H7 (cell line): ENCODE data around the gene PARN. TPM values are rescaled to one million over a fixed set of nuclear protein-coding genes. Genes with fewer than 3 reads are reported as not detected.

Experiments
- DNase-seq: peaks from one replicate; pipeline ENCODE4 v3.0.0; 2012
- H3K27me3 ChIP-seq: 2 replicates; pipeline ENCODE4 v1.6.0; 2011; ENCODE audit warnings: mild to moderate bottlenecking, low read length; ENCODE audit not compliant: control insufficient read depth, insufficient read depth
- H3K36me3 ChIP-seq: replicated peaks from 2 replicates; pipeline ENCODE4 v1.5.1; 2011; ENCODE audit warnings: low read length; ENCODE audit not compliant: control insufficient read depth, insufficient read depth
- H3K4me3 ChIP-seq: 2 replicates; pipeline ENCODE4 v1.5.1; 2011; ENCODE audit warnings: low read depth, mild to moderate bottlenecking, control low read depth, low read length, moderate library complexity; ENCODE audit not compliant: insufficient read depth
- total RNA-seq: library from RNA; depleted of rRNA; stranded (reverse); fragments of >200 nt; shearing (Covaris generic); gene quantifications from 2 replicates; pipeline ENCODE4 v1.2.3, GENCODE V29; 2014

PARN gene
- total RNA-seq, 1 experiment from 2014 or later = 33.2 TPM

DNA sequence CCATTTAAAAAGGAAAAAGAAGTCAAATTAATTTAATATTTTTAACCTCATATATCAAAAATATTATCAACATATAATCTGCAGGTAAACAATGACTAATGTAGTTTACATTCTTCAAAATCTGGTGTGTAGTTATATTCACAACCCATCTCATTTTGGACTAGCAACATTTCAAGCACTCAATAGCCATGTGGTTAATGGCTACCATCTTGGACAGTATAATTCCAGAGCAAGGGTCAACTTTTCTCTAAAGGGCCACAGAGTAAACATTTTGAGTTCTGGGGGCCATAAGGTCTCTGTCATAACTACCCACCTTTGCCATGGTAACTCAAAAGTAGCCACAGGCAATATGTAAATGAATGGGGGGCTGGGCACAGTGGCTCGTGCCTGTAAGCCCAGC, 153.9 kb downstream of the PARN start:
- no peak for DNase-seq
- Histone ChIP-seq H3K36me3 (no peaks in the 10 kb centered on the region), H3K27me3 (no peaks in the 10 kb centered on the region), H3K4me3 (no peak overlapping the region)

DNA sequence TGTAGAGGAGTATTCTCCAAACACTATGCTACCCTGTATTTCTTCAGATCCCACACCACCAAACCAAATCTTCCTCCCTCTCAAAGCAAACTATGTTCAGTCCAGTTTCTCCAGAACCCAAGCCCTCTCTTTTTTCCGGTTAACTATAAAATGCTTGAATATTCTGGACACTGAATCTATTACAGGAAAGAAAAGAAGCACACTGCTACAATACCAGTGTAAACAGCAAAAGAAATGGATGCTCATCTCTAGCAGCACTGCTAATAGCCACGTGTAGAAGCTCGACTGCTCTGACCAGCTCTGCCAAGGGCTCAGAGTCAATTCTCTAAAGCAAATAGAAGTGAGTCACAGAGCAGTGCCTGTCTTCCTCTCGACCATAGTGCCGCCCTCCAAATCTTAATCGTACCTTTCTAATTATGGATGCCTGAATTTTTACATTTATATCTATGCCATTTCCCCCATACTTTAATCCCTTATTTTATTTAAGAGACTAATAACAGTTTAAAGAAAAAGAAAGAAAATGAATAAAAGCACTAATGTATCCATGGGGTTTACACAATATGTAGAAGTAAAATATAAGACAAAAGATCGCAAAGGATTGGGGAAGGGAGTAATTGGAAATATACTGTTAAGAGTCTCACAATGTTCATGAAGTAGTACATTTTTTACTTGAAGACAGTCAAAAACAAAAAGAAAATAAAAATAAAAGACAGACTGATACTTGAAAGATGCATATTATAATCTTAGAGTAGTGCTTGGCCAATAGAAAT, 154.5 kb downstream of the PARN start:
- H3K4me3 ChIP-seq = no peak overlapping the region
- H3K36me3 ChIP-seq = no peaks in the 10 kb centered on the region
- no peak for DNase-seq
- no peaks in the 10 kb centered on the region for H3K27me3 ChIP-seq

DNA sequence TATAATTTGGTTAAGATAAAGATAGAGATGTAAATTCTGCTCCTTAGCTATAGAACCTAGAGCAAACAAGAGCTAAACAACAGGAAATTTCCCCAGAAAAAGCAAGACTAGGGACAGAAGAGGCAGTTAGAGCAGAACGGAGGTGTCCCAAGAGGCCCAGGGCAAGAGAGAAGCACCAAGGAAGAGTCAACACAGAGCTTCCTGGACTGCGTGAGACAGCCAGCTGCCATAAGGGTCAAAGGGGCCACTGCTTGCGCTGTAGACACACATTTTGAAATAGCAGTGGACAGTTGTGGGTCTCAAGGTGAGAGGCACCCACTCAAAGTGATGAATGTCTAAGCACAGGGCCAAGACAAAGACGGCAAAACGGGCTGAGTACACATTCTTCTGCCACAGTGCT, 156.6 kb downstream of the PARN start:
- DNase-seq = no peak
- Histone ChIP-seq H3K36me3 (no peaks in the 10 kb centered on the region), H3K4me3 (no peak overlapping the region), H3K27me3 (no peaks in the 10 kb centered on the region)

DNA sequence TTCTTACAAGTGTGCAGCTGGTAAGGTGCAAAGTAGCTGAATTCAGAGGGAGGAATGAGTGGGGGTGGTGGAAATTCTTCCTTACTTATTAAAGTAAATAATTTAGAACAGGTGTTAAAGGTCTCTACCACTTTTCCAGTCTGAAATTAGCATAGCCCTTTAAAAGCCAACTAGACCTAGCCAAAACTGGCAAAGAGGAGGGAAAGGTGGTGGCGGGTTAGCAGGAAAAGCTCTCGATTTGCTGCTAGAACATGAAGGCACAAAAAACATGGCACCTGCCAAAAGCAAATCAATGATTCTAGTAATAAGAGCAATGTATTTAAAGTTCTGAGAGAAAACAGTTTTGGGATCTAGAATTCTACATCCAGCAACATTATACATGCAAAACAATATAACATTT, 157.7 kb downstream of the PARN start:
- H3K27me3 ChIP-seq = no peaks in the 10 kb centered on the region
- H3K36me3 ChIP-seq = no peaks in the 10 kb centered on the region
- no peak overlapping the region for H3K4me3 ChIP-seq
- no peak for DNase-seq

DNA sequence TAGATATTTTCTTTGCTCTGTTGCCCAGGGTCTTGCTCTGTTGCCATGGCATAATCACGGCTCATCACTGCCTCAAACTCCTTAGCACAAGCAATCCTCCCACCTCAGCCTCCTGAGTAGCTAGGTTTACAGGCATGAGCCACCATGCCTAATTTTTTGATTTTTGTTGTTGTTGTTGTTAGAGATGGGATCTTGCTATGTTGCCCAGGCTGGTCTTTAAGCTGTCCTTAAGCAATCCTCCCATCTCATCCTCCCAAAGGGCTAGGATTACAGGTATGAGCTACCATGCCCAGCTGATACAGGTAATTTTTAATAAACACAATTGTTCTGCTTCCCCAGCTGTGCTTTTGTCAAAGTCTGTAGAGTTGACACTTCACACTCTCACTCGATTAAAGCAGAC, 159.3 kb downstream of the PARN start:
- DNase-seq = no peak
- Histone ChIP-seq H3K36me3 (no peaks in the 10 kb centered on the region), H3K27me3 (no peaks in the 10 kb centered on the region), H3K4me3 (no peak overlapping the region)

DNA sequence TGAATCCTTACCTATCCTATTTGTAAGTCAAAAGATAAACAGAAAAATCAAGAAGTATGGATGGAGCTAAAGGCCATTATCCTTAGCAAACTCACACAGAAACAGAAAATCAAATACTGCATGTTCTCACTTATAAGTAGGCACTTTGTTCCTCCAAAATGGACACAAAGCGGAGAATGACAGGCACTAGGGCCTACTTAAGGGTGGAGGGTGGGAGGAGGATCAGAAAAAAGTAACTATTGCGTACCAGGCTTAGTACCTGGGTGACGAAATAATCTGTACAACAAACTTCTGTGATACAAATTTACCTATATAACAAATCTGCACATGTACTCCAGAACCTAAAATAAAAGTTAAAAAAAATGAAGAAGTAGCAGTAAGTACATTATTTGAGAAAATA, 164.3 kb downstream of the PARN start:
- Histone ChIP-seq H3K36me3 (no peaks in the 10 kb centered on the region), H3K27me3 (no peaks in the 10 kb centered on the region), H3K4me3 (no peak overlapping the region)
- DNase-seq = no peak

DNA sequence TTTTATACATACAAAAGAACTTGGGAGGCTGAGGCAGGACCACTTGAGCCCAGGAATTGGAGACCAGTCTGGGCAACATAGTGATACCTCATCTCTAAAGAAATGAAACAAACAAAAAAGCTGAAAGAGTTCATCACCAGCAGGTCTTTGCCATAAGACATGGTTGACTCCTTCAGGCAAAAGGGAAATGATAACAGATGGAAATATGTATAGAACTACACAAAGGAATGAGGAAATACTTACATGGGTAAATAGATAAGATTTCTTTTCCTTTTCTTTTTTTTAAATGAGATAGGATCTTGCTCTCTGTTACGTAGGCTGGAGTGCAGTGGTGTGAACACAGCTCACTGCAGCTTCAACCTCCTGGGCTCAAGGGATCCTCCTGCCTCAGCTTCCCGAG, 165.3 kb downstream of the PARN start:
- Histone ChIP-seq H3K4me3 (no peak overlapping the region), H3K27me3 (no peaks in the 10 kb centered on the region), H3K36me3 (no peaks in the 10 kb centered on the region)
- no peak for DNase-seq

DNA sequence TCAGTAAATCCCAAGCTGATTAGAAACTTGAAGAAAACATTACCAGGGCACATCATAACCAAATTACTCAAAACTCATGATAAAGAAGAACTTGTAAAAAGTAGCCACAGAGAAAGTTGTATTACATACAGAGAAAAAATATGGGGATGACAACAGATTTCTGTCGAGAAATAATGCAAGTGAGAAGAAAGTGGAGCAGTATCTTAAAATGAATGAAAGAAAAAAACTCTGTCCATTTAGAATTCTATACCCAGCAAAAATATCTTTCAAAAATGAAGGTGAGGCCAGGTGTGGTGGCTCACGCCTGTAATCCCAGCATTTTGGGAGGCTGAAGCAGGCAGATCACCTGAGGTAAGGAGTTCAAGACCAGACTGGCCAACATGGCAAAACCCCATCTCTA, 165.9 kb downstream of the PARN start:
- Histone ChIP-seq H3K4me3 (no peak overlapping the region), H3K36me3 (no peaks in the 10 kb centered on the region), H3K27me3 (no peaks in the 10 kb centered on the region)
- no peak for DNase-seq

DNA sequence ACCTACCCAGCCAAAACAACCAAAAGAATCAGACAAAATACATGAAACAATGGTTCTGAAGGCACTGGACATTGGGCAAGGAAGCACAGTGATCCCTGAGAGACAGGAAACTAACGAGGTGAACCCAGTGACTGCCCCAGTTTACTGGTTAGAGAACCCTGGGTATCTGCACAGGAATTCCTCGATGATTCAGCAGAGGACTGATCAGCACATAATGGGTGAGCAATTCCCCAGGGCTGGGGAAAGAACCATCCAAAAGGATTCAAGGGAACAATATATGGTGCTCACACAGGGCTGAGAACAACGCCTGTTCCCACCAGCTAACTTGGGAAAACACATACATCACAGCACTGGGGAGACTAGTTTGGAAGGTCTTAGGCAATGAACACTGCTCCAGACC, 167.2 kb downstream of the PARN start:
- H3K27me3 ChIP-seq = no peaks in the 10 kb centered on the region
- DNase-seq = no peak
- no peak overlapping the region for H3K4me3 ChIP-seq
- H3K36me3 ChIP-seq = no peaks in the 10 kb centered on the region

DNA sequence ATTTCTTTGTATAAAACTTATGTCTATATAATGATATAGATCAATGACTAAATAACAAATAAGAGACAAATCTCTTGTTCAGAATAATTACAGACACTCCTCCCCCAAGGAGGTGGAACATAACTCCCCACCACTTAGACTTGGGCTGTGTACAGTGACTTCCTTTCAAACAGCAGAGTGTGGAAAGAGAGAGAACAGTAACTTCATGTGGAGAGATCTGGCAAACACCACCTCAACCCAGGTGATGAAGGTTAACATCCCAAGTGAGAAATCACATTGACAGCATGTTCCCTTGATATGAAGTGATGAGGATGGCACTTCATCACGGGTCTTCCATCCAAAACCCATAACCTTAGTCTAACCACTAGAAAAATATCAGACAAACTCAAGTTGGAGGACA, 169.3 kb downstream of the PARN start:
- Histone ChIP-seq H3K27me3 (no peaks in the 10 kb centered on the region), H3K4me3 (no peak overlapping the region), H3K36me3 (no peaks in the 10 kb centered on the region)
- no peak for DNase-seq

DNA sequence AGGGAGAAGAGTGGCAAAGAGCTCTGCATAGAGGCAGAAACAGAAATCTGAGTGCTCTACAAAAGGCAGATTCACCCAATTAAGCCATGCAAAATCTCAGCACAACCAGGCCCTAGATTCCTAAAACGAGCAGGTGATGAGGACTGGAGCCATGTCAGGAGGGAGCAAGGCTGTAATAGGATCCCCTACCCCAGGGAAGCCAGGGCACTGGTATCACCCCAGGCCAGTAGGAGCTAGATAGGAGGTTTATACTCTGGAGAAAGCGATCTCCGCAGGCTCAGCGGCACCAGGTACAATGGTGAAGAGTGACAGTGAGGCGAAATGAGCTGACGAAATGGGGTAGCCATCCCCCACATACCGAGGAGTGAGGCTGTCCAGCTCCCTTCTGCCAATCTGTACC, 171.5 kb downstream of the PARN start:
- Histone ChIP-seq H3K36me3 (no peaks in the 10 kb centered on the region), H3K27me3 (no peaks in the 10 kb centered on the region), H3K4me3 (no peak overlapping the region)
- peak; percentile 69 for DNase-seq

DNA sequence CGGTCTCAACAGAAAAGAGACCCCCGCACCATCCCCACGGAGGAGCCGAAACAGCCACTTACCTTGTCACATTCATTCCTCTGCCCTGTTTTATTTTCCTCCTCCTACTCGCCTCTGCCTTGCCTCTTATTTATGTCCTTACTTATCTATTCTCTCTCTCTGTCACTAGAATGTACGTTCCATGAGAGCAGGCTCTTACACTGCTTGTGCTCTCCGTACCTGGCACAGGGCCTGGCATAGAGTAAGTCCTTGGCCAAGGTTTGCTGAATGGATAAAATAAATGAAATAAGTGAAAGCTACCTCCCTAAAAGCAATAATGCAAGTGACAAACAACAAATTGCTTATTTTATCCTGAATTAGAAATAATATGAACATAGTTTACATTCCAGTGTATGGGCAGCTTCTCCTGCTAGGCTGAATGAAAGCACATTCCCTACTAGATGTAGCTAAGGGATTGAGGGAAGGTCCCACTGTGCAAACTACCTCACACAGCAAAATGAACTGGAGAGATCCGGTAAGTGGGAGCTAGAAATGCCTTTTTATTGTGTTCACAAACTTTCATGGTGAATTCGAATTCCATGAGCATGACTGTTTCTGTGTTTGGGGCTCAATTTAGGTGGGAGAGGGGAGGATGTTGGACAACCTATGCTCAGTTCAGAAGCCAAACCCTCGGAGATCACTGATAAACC, 173.1 kb downstream of the PARN start:
- Histone ChIP-seq H3K4me3 (no peak overlapping the region), H3K27me3 (no peaks in the 10 kb centered on the region), H3K36me3 (no peaks in the 10 kb centered on the region)
- DNase-seq = no peak

DNA sequence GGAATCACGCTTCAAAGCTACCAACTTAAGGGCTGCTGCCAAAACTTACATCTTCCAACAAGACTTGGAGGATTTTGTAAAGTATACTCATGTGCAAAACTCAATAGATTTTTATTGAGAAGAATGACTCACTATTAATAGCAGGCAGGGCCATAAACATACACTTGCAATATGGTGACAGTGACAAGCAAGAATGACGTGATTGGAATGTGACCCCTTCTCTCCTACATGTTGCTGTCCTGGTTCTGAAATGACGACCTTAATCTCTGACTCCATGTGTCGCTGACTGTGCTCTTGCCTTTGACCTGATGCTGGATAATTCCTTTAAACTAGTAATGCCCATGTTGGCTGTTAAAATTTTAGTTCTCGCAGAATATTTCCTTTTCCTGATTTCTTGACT, 174.5 kb downstream of the PARN start:
- no peak for DNase-seq
- Histone ChIP-seq H3K36me3 (no peaks in the 10 kb centered on the region), H3K27me3 (no peaks in the 10 kb centered on the region), H3K4me3 (no peak overlapping the region)

DNA sequence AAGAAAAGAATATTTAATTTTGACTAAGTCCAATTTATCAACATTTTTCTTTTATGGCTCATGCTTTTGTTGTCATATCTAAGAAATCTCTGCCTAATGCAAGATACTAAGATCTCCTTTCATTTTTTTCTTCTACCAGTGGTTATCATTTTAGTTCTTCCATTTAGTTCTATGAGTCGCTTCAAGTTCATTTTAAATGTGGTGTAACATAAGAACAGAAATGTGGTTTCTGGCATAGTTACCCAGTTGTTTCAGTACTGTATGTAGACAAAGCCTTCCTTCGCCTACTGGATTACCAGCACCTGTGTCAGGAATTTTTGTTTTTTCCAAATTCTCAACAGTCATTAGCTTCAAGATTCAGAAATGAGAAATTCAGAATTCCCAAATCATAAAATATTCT, 175.7 kb downstream of the PARN start:
- no peak overlapping the region for H3K4me3 ChIP-seq
- no peaks in the 10 kb centered on the region for H3K27me3 ChIP-seq
- no peak for DNase-seq
- no peaks in the 10 kb centered on the region for H3K36me3 ChIP-seq

DNA sequence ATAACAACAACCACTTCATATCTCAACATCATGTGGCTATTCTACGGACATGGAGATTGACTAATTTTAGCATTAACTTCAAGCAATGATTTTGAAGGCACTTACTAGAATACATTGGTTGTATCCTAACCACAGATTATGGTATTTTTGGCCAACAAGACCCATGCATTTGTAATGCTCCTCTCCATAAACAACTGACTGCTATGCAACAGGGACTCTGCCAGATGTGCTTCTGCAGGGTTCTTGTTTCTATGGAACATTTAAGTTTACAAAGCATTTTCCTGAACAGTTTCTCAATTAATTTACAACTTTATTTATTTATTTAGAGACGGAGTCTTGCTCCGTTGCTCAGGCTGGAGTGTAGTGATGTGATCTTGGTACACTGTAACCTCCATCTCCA, 178.0 kb downstream of the PARN start:
- Histone ChIP-seq H3K27me3 (no peaks in the 10 kb centered on the region), H3K4me3 (no peak overlapping the region), H3K36me3 (no peaks in the 10 kb centered on the region)
- DNase-seq = no peak
